Astrocyte (in vitro differentiated cells and primary cell): ENCODE results near the gene KIAA0319L. TPM values are rescaled to one million over a fixed set of nuclear protein-coding genes. Genes with fewer than 3 reads are reported as not detected.

Source experiments
- DNase-seq: peaks from one replicate; pipeline ENCODE4 v3.0.0-alpha.2; 2010; ENCODE audit warnings: low read depth
- FAIRE-seq: peaks from 2 replicates; lab custom pipeline; 2011; peaks lifted over from hg19 to GRCh38; lab: Jason Lieb, UNC
- H2AFZ ChIP-seq: 2 replicates; pipeline ENCODE4 v1.6.0; 2012; ENCODE audit warnings: low read depth, low read length, inconsistent platforms
- H3K27ac ChIP-seq: 2 replicates; pipeline ENCODE4 v1.5.1; 2011; ENCODE audit warnings: low read depth, low read length, inconsistent platforms
- H3K27me3 ChIP-seq: 2 replicates; pipeline ENCODE4 v1.6.0; 2011; ENCODE audit warnings: low read length, inconsistent platforms; ENCODE audit not compliant: insufficient read depth
- H3K36me3 ChIP-seq: 2 replicates; pipeline ENCODE4 v1.5.1; 2011; ENCODE audit warnings: low read length, inconsistent platforms; ENCODE audit not compliant: insufficient read depth
- H3K4me1 ChIP-seq: 2 replicates; pipeline ENCODE4 v1.5.1; 2011; ENCODE audit warnings: low read length, inconsistent platforms; ENCODE audit not compliant: insufficient read depth
- H3K4me2 ChIP-seq: 2 replicates; pipeline ENCODE4 v1.6.0; 2012; ENCODE audit warnings: low read length, inconsistent platforms
- H3K4me3 ChIP-seq: 2 replicates; pipeline ENCODE4 v1.5.1; 2011; ENCODE audit warnings: low read depth, mild to moderate bottlenecking, low read length, inconsistent platforms; ENCODE audit not compliant: insufficient read depth
- H3K79me2 ChIP-seq: 2 replicates; pipeline ENCODE4 v1.6.0; 2012; ENCODE audit warnings: mild to moderate bottlenecking, low read length, inconsistent platforms; ENCODE audit not compliant: insufficient read depth
- H3K9ac ChIP-seq: 2 replicates; pipeline ENCODE4 v1.6.0; 2012; ENCODE audit warnings: mild to moderate bottlenecking, low read length, inconsistent platforms
- H3K9me3 ChIP-seq: 2 replicates; pipeline ENCODE4 v1.5.1; 2012; ENCODE audit warnings: low read depth, mild to moderate bottlenecking, low read length, inconsistent platforms; ENCODE audit not compliant: insufficient read depth
- H4K20me1 ChIP-seq: 2 replicates; pipeline ENCODE4 v1.6.0; 2012; ENCODE audit warnings: low read length, inconsistent platforms; ENCODE audit not compliant: insufficient read depth
- H3K27ac Mint-ChIP-seq: one replicate; pipeline ENCODE4 v1.8.0; 2021; ENCODE audit warnings: mild to moderate bottlenecking, mixed read lengths; ENCODE audit not compliant: unreplicated experiment
- H3K27me3 Mint-ChIP-seq: one replicate; pipeline ENCODE4 v1.8.0; 2021; ENCODE audit warnings: low read depth, mixed read lengths; ENCODE audit not compliant: unreplicated experiment
- H3K36me3 Mint-ChIP-seq: one replicate; pipeline ENCODE4 v1.8.0; 2021; ENCODE audit warnings: low read depth, mixed read lengths; ENCODE audit not compliant: unreplicated experiment
- H3K4me1 Mint-ChIP-seq: one replicate; pipeline ENCODE4 v1.8.0; 2021; ENCODE audit warnings: low read depth, mixed read lengths; ENCODE audit not compliant: unreplicated experiment
- H3K4me3 Mint-ChIP-seq: one replicate; pipeline ENCODE4 v1.8.0; 2021; ENCODE audit warnings: mild to moderate bottlenecking, moderate library complexity, mixed read lengths; ENCODE audit not compliant: unreplicated experiment
- H3K9me3 Mint-ChIP-seq: one replicate; pipeline ENCODE4 v1.8.0; 2021; ENCODE audit warnings: mild to moderate bottlenecking, mixed read lengths; ENCODE audit not compliant: unreplicated experiment
- EZH2 ChIP-seq: IDR thresholded peaks from 2 replicates; pipeline ENCODE4 v1.6.1; 2012; ENCODE audit warnings: mild to moderate bottlenecking, low read length, inconsistent platforms; ENCODE audit not compliant: insufficient read depth
- total RNA-seq: library from RNA; stranded (reverse); gene quantifications from 2 replicates; pipeline ENCODE4 v1.2.1, GENCODE V29; 2021
- TF ChIP-seq, protein P1 (sequence below): IDR thresholded peaks from 2 replicates; pipeline ENCODE4 v1.5.1; 2011; ENCODE audit warnings: low read depth, mild to moderate bottlenecking, inconsistent platforms, low read length, moderate library complexity; ENCODE audit not compliant: insufficient read depth

KIAA0319L gene
- total RNA-seq, 1 donor from 2014 or later, result 42.5 TPM

DNA sequence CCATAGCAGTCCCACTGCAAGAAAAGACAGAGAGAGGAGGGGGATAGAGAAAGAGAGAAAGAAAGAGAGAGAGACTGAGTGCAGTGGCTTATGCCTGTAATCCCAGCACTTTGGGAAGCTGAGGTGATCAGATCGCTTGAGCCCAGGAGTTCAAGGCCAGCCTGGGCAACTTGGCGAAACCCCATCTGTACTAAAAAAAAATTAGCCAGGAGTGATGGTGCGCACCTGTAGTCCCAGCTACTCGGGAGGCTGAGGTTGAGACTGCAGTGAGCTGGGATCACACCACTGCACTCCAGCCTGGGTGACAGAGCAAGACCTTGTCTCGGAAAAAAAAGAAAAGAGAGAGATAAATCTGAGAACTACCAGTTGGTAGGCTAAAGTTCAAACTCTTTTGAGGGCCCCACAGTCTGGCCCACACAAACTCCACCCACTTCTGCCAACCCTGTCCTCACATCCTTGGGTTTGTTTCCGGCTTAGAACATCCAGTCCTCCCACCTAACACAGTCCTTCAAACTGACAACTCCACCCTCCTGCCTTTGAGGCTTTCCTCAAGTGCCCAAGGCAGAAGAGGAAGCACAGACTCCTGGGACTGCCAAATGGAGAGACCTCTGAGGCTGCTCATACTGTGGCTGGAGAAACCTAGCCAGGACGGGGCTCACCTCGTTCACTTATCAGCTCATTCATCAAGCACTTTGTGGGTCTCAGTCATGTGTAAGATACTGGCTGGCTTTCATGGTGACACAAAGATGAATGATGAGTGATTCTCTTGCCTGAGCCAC lies 36.0 kb upstream of the KIAA0319L start:
- Mint-ChIP-seq H3K4me1 (peaks cover 7% of the 10 kb centered on the region), H3K27ac (no peak overlapping the region), H3K9me3 (peaks cover 2% of the 10 kb centered on the region), H3K27me3 (peaks cover 13% of the 10 kb centered on the region), H3K36me3 (peaks cover 9% of the 10 kb centered on the region), H3K4me3 (no peak overlapping the region)
- Histone ChIP-seq H3K4me3 (no peak overlapping the region), H3K79me2 (no peaks in the 10 kb centered on the region), H4K20me1 (no peaks in the 10 kb centered on the region), H2AFZ (no peak overlapping the region), H3K27ac (no peak overlapping the region), H3K36me3 (no peaks in the 10 kb centered on the region), H3K27me3 (no peaks in the 10 kb centered on the region), H3K4me2 (no peak overlapping the region), H3K4me1 (no peaks in the 10 kb centered on the region), H3K9ac (no peak overlapping the region), H3K9me3 (no peaks in the 10 kb centered on the region)
- FAIRE-seq, result no peak
- no peak for TF ChIP-seq EZH2
- TF ChIP-seq, protein P1, sequence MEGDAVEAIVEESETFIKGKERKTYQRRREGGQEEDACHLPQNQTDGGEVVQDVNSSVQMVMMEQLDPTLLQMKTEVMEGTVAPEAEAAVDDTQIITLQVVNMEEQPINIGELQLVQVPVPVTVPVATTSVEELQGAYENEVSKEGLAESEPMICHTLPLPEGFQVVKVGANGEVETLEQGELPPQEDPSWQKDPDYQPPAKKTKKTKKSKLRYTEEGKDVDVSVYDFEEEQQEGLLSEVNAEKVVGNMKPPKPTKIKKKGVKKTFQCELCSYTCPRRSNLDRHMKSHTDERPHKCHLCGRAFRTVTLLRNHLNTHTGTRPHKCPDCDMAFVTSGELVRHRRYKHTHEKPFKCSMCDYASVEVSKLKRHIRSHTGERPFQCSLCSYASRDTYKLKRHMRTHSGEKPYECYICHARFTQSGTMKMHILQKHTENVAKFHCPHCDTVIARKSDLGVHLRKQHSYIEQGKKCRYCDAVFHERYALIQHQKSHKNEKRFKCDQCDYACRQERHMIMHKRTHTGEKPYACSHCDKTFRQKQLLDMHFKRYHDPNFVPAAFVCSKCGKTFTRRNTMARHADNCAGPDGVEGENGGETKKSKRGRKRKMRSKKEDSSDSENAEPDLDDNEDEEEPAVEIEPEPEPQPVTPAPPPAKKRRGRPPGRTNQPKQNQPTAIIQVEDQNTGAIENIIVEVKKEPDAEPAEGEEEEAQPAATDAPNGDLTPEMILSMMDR, result no peak
- DNase-seq, result peak; percentile 25

GRCh38 chr1:35591211-35591610 lies 34.0 kb upstream of the KIAA0319L start:
- H3K36me3 ChIP-seq, result no peaks in the 10 kb centered on the region
- H3K9me3 ChIP-seq, result no peaks in the 10 kb centered on the region
- TF ChIP-seq, protein P1, result no peak
- TF ChIP-seq EZH2, result no peak
- no peaks in the 10 kb centered on the region for H3K4me1 Mint-ChIP-seq
- no peak overlapping the region for H3K4me2 ChIP-seq
- H3K36me3 Mint-ChIP-seq, result peaks cover 7% of the 10 kb centered on the region
- peaks cover 22% of the 10 kb centered on the region for H3K27me3 Mint-ChIP-seq
- no peak for FAIRE-seq
- peaks cover 2% of the 10 kb centered on the region for H3K9me3 Mint-ChIP-seq
- H3K27me3 ChIP-seq, result no peaks in the 10 kb centered on the region
- H3K4me3 Mint-ChIP-seq, result no peak overlapping the region
- no peak overlapping the region for H3K4me3 ChIP-seq
- no peaks in the 10 kb centered on the region for H4K20me1 ChIP-seq
- no peak for DNase-seq
- H3K27ac ChIP-seq, result no peak overlapping the region
- H2AFZ ChIP-seq, result no peak overlapping the region
- no peak overlapping the region for H3K9ac ChIP-seq
- no peaks in the 10 kb centered on the region for H3K79me2 ChIP-seq
- H3K27ac Mint-ChIP-seq, result no peak overlapping the region
- no peaks in the 10 kb centered on the region for H3K4me1 ChIP-seq

GRCh38 chr1:35590476-35591040 lies 33.4 kb upstream of the KIAA0319L start:
- no peak overlapping the region for H3K4me3 ChIP-seq
- no peaks in the 10 kb centered on the region for H3K9me3 ChIP-seq
- Mint-ChIP-seq H3K27ac (no peak overlapping the region), H3K36me3 (peaks cover 7% of the 10 kb centered on the region), H3K4me3 (no peak overlapping the region), H3K4me1 (no peaks in the 10 kb centered on the region), H3K9me3 (peaks cover 2% of the 10 kb centered on the region), H3K27me3 (peaks cover 24% of the 10 kb centered on the region)
- FAIRE-seq, result no peak
- no peaks in the 10 kb centered on the region for H3K79me2 ChIP-seq
- H4K20me1 ChIP-seq, result no peaks in the 10 kb centered on the region
- no peak overlapping the region for H3K4me2 ChIP-seq
- no peaks in the 10 kb centered on the region for H3K27me3 ChIP-seq
- no peak overlapping the region for H3K9ac ChIP-seq
- no peak overlapping the region for H3K27ac ChIP-seq
- no peak overlapping the region for H2AFZ ChIP-seq
- no peaks in the 10 kb centered on the region for H3K36me3 ChIP-seq
- no peak for DNase-seq
- no peak for TF ChIP-seq EZH2
- TF ChIP-seq, protein P1, result no peak
- no peaks in the 10 kb centered on the region for H3K4me1 ChIP-seq
